IMR-90 (cell line): ENCODE data around the gene PIM3. TPM values are rescaled to one million over a fixed set of nuclear protein-coding genes. Genes with fewer than 3 reads are reported as not detected.

Source experiments
- ATAC-seq: fragments of 200-7000 bp; cut with Tn5 transposase; 2 replicates; pipeline ENCODE4 v1.9.1; 2020; ENCODE audit warnings: low read depth, mild to moderate bottlenecking, moderate library complexity
- BruUV-seq: library from RNA; stranded (reverse); fragments of 400-500 nt; replicated peaks from 2 replicates; lab custom pipeline; 2021; lab: Mats Ljungman, UMichigan
- CTCF ChIA-PET: fragments of 300-600 bp; formaldehyde crosslinking; extraction: SDS; loops from one replicate; lab custom pipeline; 2021; ENCODE audit warnings: antibody characterized with exemption; lab: Yijun Ruan, JAX
- POLR2A ChIA-PET: fragments of 300-600 bp; sonication (Branson Sonifier 250); formaldehyde crosslinking; loops from one replicate; lab custom pipeline; 2022; ENCODE audit warnings: antibody characterized with exemption; ENCODE audit not compliant: unreplicated experiment; lab: Charles Lee
- DNase-seq: peaks from one replicate; pipeline ENCODE4 v3.0.0; 2013
- H2AFZ ChIP-seq: replicated peaks from 2 replicates; pipeline ENCODE3; 2013; ENCODE audit warnings: low read length, mild to moderate bottlenecking; ENCODE audit not compliant: poor library complexity
- H2AK5ac ChIP-seq: 2 replicates; pipeline ENCODE4 v1.6.1; 2013; ENCODE audit warnings: low read depth, low read length, inconsistent platforms
- H2AK9ac ChIP-seq: replicated peaks from 2 replicates; pipeline ENCODE3; 2013; ENCODE audit warnings: mild to moderate bottlenecking, low read depth, low read length, moderate library complexity; ENCODE audit not compliant: poor library complexity
- H2BK120ac ChIP-seq: 2 replicates; pipeline ENCODE4 v1.6.1; 2013; ENCODE audit warnings: low read depth, low read length, inconsistent platforms
- H2BK15ac ChIP-seq: 3 replicates; pipeline ENCODE4 v1.6.1; 2013; ENCODE audit warnings: low read depth, low read length, inconsistent platforms
- H2BK20ac ChIP-seq: 2 replicates; pipeline ENCODE4 v1.6.1; 2013; ENCODE audit warnings: low read depth, mild to moderate bottlenecking, inconsistent platforms, low read length, moderate library complexity
- H2BK5ac ChIP-seq: 2 replicates; pipeline ENCODE4 v1.6.1; 2013; ENCODE audit warnings: mild to moderate bottlenecking, low read depth, low read length, inconsistent platforms; ENCODE audit not compliant: poor library complexity, severe bottlenecking
- H3K14ac ChIP-seq: replicated peaks from 2 replicates; pipeline ENCODE4 v1.6.1; 2013; ENCODE audit warnings: low read depth, low read length, inconsistent platforms
- H3K18ac ChIP-seq: 2 replicates; pipeline ENCODE4 v1.6.1; 2013; ENCODE audit warnings: low read depth, low read length, control low read depth
- H3K23ac ChIP-seq: 2 replicates; pipeline ENCODE4 v1.6.1; 2013; ENCODE audit warnings: low read depth, low read length, inconsistent platforms
- H3K27ac ChIP-seq: 2 replicates; pipeline ENCODE4 v1.5.1; 2013; ENCODE audit warnings: mild to moderate bottlenecking, control low read depth, low read length; ENCODE audit not compliant: insufficient read depth
- H3K27me3 ChIP-seq: 2 replicates; pipeline ENCODE4 v1.6.1; 2013; ENCODE audit warnings: low read length; ENCODE audit not compliant: control insufficient read depth, insufficient read depth
- H3K36me3 ChIP-seq: 2 replicates; pipeline ENCODE4 v1.6.1; 2013; ENCODE audit warnings: low read length, mixed read lengths; ENCODE audit not compliant: control insufficient read depth, insufficient read depth
- H3K4ac ChIP-seq: 2 replicates; pipeline ENCODE4 v1.6.1; 2013; ENCODE audit warnings: low read depth, low read length, inconsistent platforms
- H3K4me1 ChIP-seq: 2 replicates; pipeline ENCODE4 v1.6.1; 2013; ENCODE audit warnings: low read length, mixed read lengths; ENCODE audit not compliant: control insufficient read depth, insufficient read depth
- H3K4me2 ChIP-seq: 2 replicates; pipeline ENCODE4 v1.6.1; 2013; ENCODE audit warnings: low read depth, mild to moderate bottlenecking, control low read depth, low read length, moderate library complexity
- H3K4me3 ChIP-seq: 2 replicates; pipeline ENCODE4 v1.5.1; 2013; ENCODE audit warnings: low read depth, mild to moderate bottlenecking, control low read depth, low read length, moderate library complexity; ENCODE audit not compliant: insufficient read depth
- H3K56ac ChIP-seq: 2 replicates; pipeline ENCODE4 v1.6.1; 2013; ENCODE audit warnings: low read length, inconsistent platforms; ENCODE audit not compliant: insufficient read depth; ENCODE audit errors: extremely low read depth
- H3K79me1 ChIP-seq, 2 experiments: 2 replicates each; pipeline ENCODE4 v1.6.1; 2013; ENCODE audit warnings: low read length in 2 of 2, inconsistent platforms in 1 of 2, low read depth in 1 of 2
- H3K9ac ChIP-seq: 2 replicates; pipeline ENCODE4 v1.6.1; 2013; ENCODE audit warnings: low read depth, low read length, control low read depth
- H3K9me1 ChIP-seq: 2 replicates; pipeline ENCODE4 v1.6.1; 2013; ENCODE audit warnings: low read length, inconsistent platforms; ENCODE audit not compliant: insufficient read depth
- H3K9me3 ChIP-seq: 2 replicates; pipeline ENCODE4 v1.6.1; 2013; ENCODE audit warnings: low read length; ENCODE audit not compliant: control insufficient read depth, insufficient read depth
- H4K20me1 ChIP-seq: 2 replicates; pipeline ENCODE4 v1.6.1; 2013; ENCODE audit warnings: low read length, inconsistent platforms; ENCODE audit not compliant: insufficient read depth
- H4K5ac ChIP-seq: 2 replicates; pipeline ENCODE4 v1.6.1; 2013; ENCODE audit warnings: mild to moderate bottlenecking, low read depth, low read length, control low read depth
- H4K8ac ChIP-seq, 2 experiments: 2 replicates each; pipeline ENCODE4 v1.6.1; 2013; ENCODE audit warnings: low read depth in 2 of 2, low read length in 2 of 2, control low read depth in 1 of 2, inconsistent platforms in 1 of 2
- H4K91ac ChIP-seq: 2 replicates; pipeline ENCODE4 v1.6.1; 2013; ENCODE audit warnings: low read depth, low read length, inconsistent platforms; ENCODE audit not compliant: insufficient read depth
- BHLHE40 ChIP-seq: fragments of 150-350 bp; IDR thresholded peaks from 2 replicates; pipeline ENCODE4 v1.6.1; 2016; ENCODE audit warnings: mild to moderate bottlenecking, low read depth, low read length
- CEBPB ChIP-seq: IDR thresholded peaks from 2 replicates; pipeline ENCODE4 v1.6.1; 2012; ENCODE audit warnings: low read depth, low read length, improper control_type of control experiment
- CHD1 ChIP-seq: IDR thresholded peaks from 2 replicates; pipeline ENCODE4 v1.6.1; 2012; ENCODE audit warnings: low read depth, low read length, improper control_type of control experiment
- CTCF ChIP-seq: conservative IDR thresholded peaks from 2 replicates; pipeline ENCODE4 v1.5.1; 2012; ENCODE audit warnings: mild to moderate bottlenecking, low read depth, low read length, improper control_type of control experiment
- FOS ChIP-seq: fragments of 150-350 bp; IDR thresholded peaks from 2 replicates; pipeline ENCODE4 v1.6.1; 2016; ENCODE audit warnings: low read depth, low read length
- MAFK ChIP-seq: IDR thresholded peaks from 2 replicates; pipeline ENCODE4 v1.6.1; 2012; ENCODE audit warnings: low read depth, low read length, improper control_type of control experiment
- MAZ ChIP-seq: IDR thresholded peaks from 2 replicates; pipeline ENCODE4 v1.6.1; 2012; ENCODE audit warnings: low read depth, mild to moderate bottlenecking, low read length, improper control_type of control experiment, moderate library complexity, borderline replicate concordance
- MXI1 ChIP-seq: IDR thresholded peaks from 2 replicates; pipeline ENCODE4 v1.6.1; 2012; ENCODE audit warnings: low read depth, mild to moderate bottlenecking, low read length, moderate library complexity, borderline replicate concordance
- NFE2L2 ChIP-seq: fragments of 150-350 bp; IDR thresholded peaks from 2 replicates; pipeline ENCODE4 v1.6.1; 2016; ENCODE audit warnings: low read depth, mild to moderate bottlenecking, low read length
- POLR2A ChIP-seq: IDR thresholded peaks from 2 replicates; pipeline ENCODE4 v1.6.1; 2012; ENCODE audit warnings: mild to moderate bottlenecking, low read depth, low read length
- RAD21 ChIP-seq: IDR thresholded peaks from 2 replicates; pipeline ENCODE4 v1.6.1; 2012; ENCODE audit warnings: low read length, improper control_type of control experiment
- RCOR1 ChIP-seq: IDR thresholded peaks from 2 replicates; pipeline ENCODE4 v1.6.1; 2012; ENCODE audit warnings: mild to moderate bottlenecking, low read length, improper control_type of control experiment; ENCODE audit not compliant: insufficient replicate concordance
- RFX5 ChIP-seq: IDR thresholded peaks from 2 replicates; pipeline ENCODE4 v1.8.0; 2012; ENCODE audit warnings: low read depth, mild to moderate bottlenecking, low read length, moderate library complexity
- SMC3 ChIP-seq: fragments of 150-350 bp; IDR thresholded peaks from 2 replicates; pipeline ENCODE4 v1.6.1; 2016; ENCODE audit warnings: low read depth, mild to moderate bottlenecking, antibody characterized with exemption, low read length, moderate library complexity
- USF2 ChIP-seq: fragments of 150-350 bp; IDR thresholded peaks from 2 replicates; pipeline ENCODE4 v1.6.1; 2017; ENCODE audit warnings: mild to moderate bottlenecking, antibody characterized with exemption, low read length, low read depth
- WGBS, 2 experiments: methylation state at CpG; one replicate each; pipeline versions ENCODE4 v1.1.5 to v1.1.7; 2013; ENCODE audit warnings: missing lambda C conversion rate in 2 of 2; ENCODE audit not compliant: insufficient read length in 1 of 2; ENCODE audit errors: extremely low coverage in 2 of 2; 5-methylcytosine and 5-hydroxymethylcytosine counted together
- dilution Hi-C: fragments of 300-500 bp; cut with HindIII; formaldehyde crosslinking; loops from one replicate; pipeline ENCODE4 v1.14.3; 2018; ENCODE audit warnings: low sequenced_read_pairs; ENCODE audit not compliant: unreplicated experiment
- in situ Hi-C: fragments of 300-500 bp; cut with MboI; formaldehyde crosslinking; loops from 3 replicates; pipeline ENCODE4 v1.14.3; 2019; ENCODE audit warnings: low sequenced_read_pairs, inconsistent platforms, mixed read lengths
- intact Hi-C: fragments of 100-400 bp; cut with micrococcal nuclease; formaldehyde crosslinking; loops from 2 replicates; pipeline ENCODE4 v1.10.0; 2022
- polyA plus RNA-seq, 3 experiments: library from polyadenylated mRNA; depleted of rRNA; stranded (reverse); fragments of >200 nt; gene quantifications; 2 replicates each; pipeline ENCODE4 v1.2.3, GENCODE V29; 2012; ENCODE audit warnings: low replicate concordance in 1 of 3
- total RNA-seq: library from RNA; depleted of rRNA; stranded (reverse); fragments of >200 nt; gene quantifications from 2 replicates; pipeline ENCODE4 v1.2.3, GENCODE V29; 2012

The PIM3 gene
- total and polyA plus RNA-seq, 2 of the 4 experiments (the other 2 are of a cell fraction): 8.6 to 24.7 TPM

- H3K9ac ChIP-seq: no peak overlapping the region
- dilution Hi-C loops: no loop called here
- no peak for TF ChIP-seq FOS
- TF ChIP-seq SMC3: no peak
- TF ChIP-seq MXI1: no peak
- no peak for TF ChIP-seq NFE2L2
- TF ChIP-seq BHLHE40: no peak
- TF ChIP-seq RFX5: no peak
- no peak for TF ChIP-seq MAFK
- no peak for TF ChIP-seq CTCF
- TF ChIP-seq CEBPB: no peak
- TF ChIP-seq RAD21: no peak
- TF ChIP-seq CHD1: no peak
- TF ChIP-seq RCOR1: no peak
- no peak for TF ChIP-seq USF2
- TF ChIP-seq POLR2A: no peak
- no peak for TF ChIP-seq MAZ
These were observed 15.2 kb downstream of the PIM3 start for GRCh38 chr22:49975543-49976389.

More at GRCh38 chr22:49975543-49976389, 15.2 kb downstream of the PIM3 start:
- peak overlapping the region; percentile 86 for H3K4ac ChIP-seq
- no peak overlapping the region for H3K56ac ChIP-seq
- H3K27ac ChIP-seq: no peak overlapping the region
- ATAC-seq (no peak), DNase-seq (no peak)
- H3K23ac ChIP-seq: peak overlapping the region; percentile 87
- 0 out of 2 replicates have a peak overlapping the region, but pooled peaks have one; percentile 57 for H4K5ac ChIP-seq
- H3K9me1 ChIP-seq: peaks cover 16% of the 10 kb centered on the region
- peak overlapping the region; percentile 99; the same call in 1 of the 2 replicates for H2AK5ac ChIP-seq
- H3K4me2 ChIP-seq: no peak overlapping the region
- no peak overlapping the region for H2BK15ac ChIP-seq
- H3K14ac ChIP-seq: peak overlapping the region; percentile 79
- peaks cover 5% of the 10 kb centered on the region for H3K4me1 ChIP-seq
- H2AK9ac ChIP-seq: no peak overlapping the region
- peak overlapping the region; percentile 32; the same call in 1 of the 2 replicates for H2BK120ac ChIP-seq
- in situ Hi-C loops (no loop called here), intact Hi-C loops (loop anchor here (10.0 kb wide), 1 partner anchor 229 kb away; the partner anchor contains the start of gene SELENOO)
- no TSS peak for BruUV-seq
- H2BK20ac ChIP-seq: no peak overlapping the region
- no peaks in the 10 kb centered on the region; the same call in 1 of the 2 replicates for H3K9me3 ChIP-seq
- H2BK5ac ChIP-seq: peak overlapping the region; percentile 95
- no peak overlapping the region for H3K18ac ChIP-seq
- peaks cover 9 to 11% of the 10 kb centered on the region in 2 experiments; a peak in 3 of 4 replicates for H3K79me1 ChIP-seq
- POLR2A ChIA-PET: no interaction called here
- no peak overlapping the region for H4K91ac ChIP-seq
- WGBS, 2 experiments: no CpG with 5 or more reads among the region's 17 CpGs
- CTCF ChIA-PET: no interaction called here
- H3K27me3 ChIP-seq: no peaks in the 10 kb centered on the region
- H2AFZ ChIP-seq: peak overlapping the region; percentile 34
- H3K36me3 ChIP-seq: no peaks in the 10 kb centered on the region
- H4K20me1 ChIP-seq: 0 out of 2 replicates have a peak, but pooled peaks cover 4% of the 10 kb centered on the region
- no peak overlapping the region for H3K4me3 ChIP-seq
- peak overlapping the region in 1 of 2 experiments; percentile 22; a peak in 2 of 4 replicates for H4K8ac ChIP-seq
